Neuronal stem cell (in vitro differentiated cells): ENCODE data around the gene UBA1.
A peak's percentile ranks its signal among the peaks of the same experiment; 100 is the strongest.

Source experiments
- DNase-seq: peaks from one replicate; pipeline ENCODE4 v3.0.0-alpha.2; 2013; ENCODE audit warnings: low spot score
- H2AFZ ChIP-seq: one replicate; pipeline ENCODE4 v1.6.1; 2013; ENCODE audit warnings: mild to moderate bottlenecking, low read length, inconsistent platforms
- H2AK5ac ChIP-seq: 2 replicates; pipeline ENCODE4 v1.6.1; 2013; ENCODE audit warnings: low read depth, mild to moderate bottlenecking, inconsistent platforms, low read length, moderate library complexity, mixed read lengths
- H2BK120ac ChIP-seq: 2 replicates; pipeline ENCODE4 v1.6.1; 2013; ENCODE audit warnings: low read depth, mild to moderate bottlenecking, inconsistent platforms, low read length, moderate library complexity, mixed read lengths
- H2BK12ac ChIP-seq: one replicate; pipeline ENCODE4 v1.6.1; 2013; ENCODE audit warnings: low read length, inconsistent platforms
- H2BK15ac ChIP-seq: 2 replicates; pipeline ENCODE4 v1.6.1; 2013; ENCODE audit warnings: mild to moderate bottlenecking, low read length, inconsistent platforms, mixed read lengths
- H2BK5ac ChIP-seq: one replicate; pipeline ENCODE4 v1.6.1; 2013; ENCODE audit warnings: inconsistent platforms, mild to moderate bottlenecking, low read length, moderate library complexity
- H3K14ac ChIP-seq: one replicate; pipeline ENCODE4 v1.6.1; 2013; ENCODE audit warnings: low read length, inconsistent platforms
- H3K18ac ChIP-seq: 2 replicates; pipeline ENCODE4 v1.6.1; 2013; ENCODE audit warnings: low read length, inconsistent platforms
- H3K23ac ChIP-seq: 2 replicates; pipeline ENCODE4 v1.6.1; 2013; ENCODE audit warnings: low read depth, mild to moderate bottlenecking, mixed read lengths, low read length, inconsistent platforms; ENCODE audit not compliant: poor library complexity
- H3K27ac ChIP-seq: replicated peaks from 3 replicates; pipeline ENCODE4 v1.5.1; 2013; ENCODE audit warnings: low read length, inconsistent platforms
- H3K27me3 ChIP-seq, 3 experiments: 2 replicates each; pipeline ENCODE4 v1.6.1; 2013; ENCODE audit warnings: low read length in 3 of 3, mild to moderate bottlenecking in 2 of 3, inconsistent platforms in 1 of 3, low read depth in 1 of 3, mixed read lengths in 1 of 3, moderate library complexity in 1 of 3; ENCODE audit not compliant: control insufficient read depth in 3 of 3, insufficient read depth in 3 of 3
- H3K36me3 ChIP-seq, 2 donors: replicated peaks in 1 of 2; 2 replicates each; pipeline ENCODE4 v1.6.1; 2013; ENCODE audit warnings: low read length in 2 of 2; ENCODE audit not compliant: control insufficient read depth in 2 of 2, insufficient read depth in 2 of 2
- H3K4ac ChIP-seq: 2 replicates; pipeline ENCODE4 v1.6.1; 2013; ENCODE audit warnings: inconsistent platforms, mild to moderate bottlenecking, low read length, moderate library complexity
- H3K4me1 ChIP-seq, 2 donors: 1 replicate in 1 of 2; 2 replicates in 1 of 2; pipeline ENCODE4 v1.6.1; 2013; ENCODE audit warnings: low read length in 2 of 2, low read depth in 1 of 2; ENCODE audit not compliant: control insufficient read depth in 2 of 2, insufficient read depth in 1 of 2
- H3K4me2 ChIP-seq: one replicate; pipeline ENCODE4 v1.6.1; 2013; ENCODE audit warnings: mild to moderate bottlenecking, low read length, inconsistent platforms; ENCODE audit not compliant: insufficient read depth, poor library complexity, severe bottlenecking
- H3K4me3 ChIP-seq, 2 donors: 2 replicates each; pipeline ENCODE4 v1.5.1; 2013; ENCODE audit warnings: low read length in 2 of 2, mild to moderate bottlenecking in 2 of 2, inconsistent platforms in 1 of 2, moderate library complexity in 1 of 2
- H3K79me1 ChIP-seq: one replicate; pipeline ENCODE4 v1.6.1; 2013; ENCODE audit warnings: low read depth, mild to moderate bottlenecking, inconsistent platforms, low read length, moderate library complexity
- H3K9ac ChIP-seq: one replicate; pipeline ENCODE4 v1.6.1; 2013; ENCODE audit warnings: mild to moderate bottlenecking, low read depth, low read length, inconsistent platforms; ENCODE audit not compliant: poor library complexity
- H3K9me3 ChIP-seq, 2 donors: replicated peaks in 1 of 2; 2 replicates each; pipeline versions ENCODE3 to v1.6.1; 2013; ENCODE audit warnings: low read length in 2 of 2, mild to moderate bottlenecking in 2 of 2, inconsistent platforms in 1 of 2, low read depth in 1 of 2, mixed read lengths in 1 of 2, moderate library complexity in 1 of 2; ENCODE audit not compliant: control insufficient read depth in 2 of 2, insufficient read depth in 1 of 2
- H4K8ac ChIP-seq: one replicate; pipeline ENCODE4 v1.6.1; 2013; ENCODE audit warnings: low read depth, mild to moderate bottlenecking, inconsistent platforms, low read length, moderate library complexity
- H4K91ac ChIP-seq: one replicate; pipeline ENCODE4 v1.6.1; 2013; ENCODE audit warnings: low read length, low read depth, mild to moderate bottlenecking, inconsistent platforms; ENCODE audit not compliant: poor library complexity
- WGBS, 2 donors: extraction: QIAGEN DNeasy Blood & Tissue Kit; methylation state at CpG; one replicate each; pipeline ENCODE4 v1.1.7; 2013; ENCODE audit warnings: missing lambda C conversion rate in 2 of 2, mixed read lengths in 1 of 2; ENCODE audit not compliant: insufficient read length in 2 of 2, insufficient replicate concordance in 1 of 2; ENCODE audit errors: extremely low coverage in 2 of 2; 5-methylcytosine and 5-hydroxymethylcytosine counted together

UBA1 gene

GRCh38 chrX:47190445-47191269 lies 3.0 kb upstream of the UBA1 start:
- H4K91ac ChIP-seq, result no peak overlapping the region
- H3K36me3 ChIP-seq, result peaks cover 2 to 29% of the 10 kb centered on the region in 2 donors
- no peak overlapping the region for H3K9ac ChIP-seq
- H2BK12ac ChIP-seq, result no peak overlapping the region
- peak overlapping the region; percentile 31 for H3K27ac ChIP-seq
- H3K14ac ChIP-seq, result no peak overlapping the region
- H3K4me2 ChIP-seq, result peak overlapping the region; percentile 91
- H2AK5ac ChIP-seq, result no peak overlapping the region
- no peak overlapping the region for H4K8ac ChIP-seq
- H2BK120ac ChIP-seq, result no peak overlapping the region
- no CpG with 5 or more reads among the region's 40 CpGs for WGBS, 2 donors
- no peak overlapping the region for H2BK5ac ChIP-seq
- peaks cover 0 to 15% (median 0%) of the 10 kb centered on the region in 3 experiments for H3K27me3 ChIP-seq
- no peaks in the 10 kb centered on the region for H3K9me3 ChIP-seq
- H3K4ac ChIP-seq, result no peak overlapping the region
- peak overlapping the region; percentile 80 for H3K18ac ChIP-seq
- peaks cover 9 to 12% of the 10 kb centered on the region in 2 donors for H3K4me1 ChIP-seq
- peak overlapping the region; percentile 57 to 80 for H3K4me3 ChIP-seq
- peak; percentile 78 for DNase-seq
- H2AFZ ChIP-seq, result peak overlapping the region; percentile 86
- peaks cover 2% of the 10 kb centered on the region for H3K79me1 ChIP-seq
- no peak overlapping the region for H2BK15ac ChIP-seq
- no peak overlapping the region for H3K23ac ChIP-seq

GRCh38 chrX:47191331-47191730 lies 2.3 kb upstream of the UBA1 start:
- no peak overlapping the region for H3K18ac ChIP-seq
- no peak overlapping the region for H2BK15ac ChIP-seq
- no CpG with 5 or more reads among the region's 26 CpGs for WGBS, 2 donors
- no peak overlapping the region for H3K14ac ChIP-seq
- peaks cover 2% of the 10 kb centered on the region for H3K79me1 ChIP-seq
- no peak overlapping the region for H4K8ac ChIP-seq
- no peak overlapping the region for H3K9ac ChIP-seq
- H3K27ac ChIP-seq, result no peak overlapping the region
- no peak overlapping the region for H2BK120ac ChIP-seq
- H2BK12ac ChIP-seq, result no peak overlapping the region
- H3K23ac ChIP-seq, result no peak overlapping the region
- peaks cover 0 to 29% of the 10 kb centered on the region in 2 donors for H3K36me3 ChIP-seq
- peak overlapping the region; percentile 86 for H2AFZ ChIP-seq
- H3K4ac ChIP-seq, result no peak overlapping the region
- DNase-seq, result no peak
- peaks cover 16 to 18% of the 10 kb centered on the region in 2 donors for H3K4me1 ChIP-seq
- H2AK5ac ChIP-seq, result no peak overlapping the region
- H3K27me3 ChIP-seq, result peaks cover 0 to 10% (median 0%) of the 10 kb centered on the region in 3 experiments
- peak overlapping the region; percentile 57 to 80 for H3K4me3 ChIP-seq
- H2BK5ac ChIP-seq, result no peak overlapping the region
- H4K91ac ChIP-seq, result no peak overlapping the region
- no peaks in the 10 kb centered on the region for H3K9me3 ChIP-seq
- peak overlapping the region; percentile 91 for H3K4me2 ChIP-seq

GRCh38 chrX:47191806-47192401 lies 1.7 kb upstream of the UBA1 start:
- Histone ChIP-seq H3K14ac (no peak overlapping the region), H2AFZ (peak overlapping the region; percentile 86), H3K27ac (no peak overlapping the region), H3K36me3 (peaks cover 0 to 29% of the 10 kb centered on the region in 2 donors), H3K18ac (no peak overlapping the region), H3K4me3 (peak overlapping the region; percentile 57 to 80), H3K4me1 (peaks cover 19 to 21% of the 10 kb centered on the region in 2 donors), H3K4me2 (peak overlapping the region; percentile 91), H2BK5ac (no peak overlapping the region), H2BK120ac (no peak overlapping the region), H3K9ac (no peak overlapping the region), H4K8ac (no peak overlapping the region), H2BK15ac (no peak overlapping the region), H4K91ac (no peak overlapping the region), H3K9me3 (no peaks in the 10 kb centered on the region), H3K27me3 (peaks cover 0 to 5% (median 0%) of the 10 kb centered on the region in 3 experiments), H2BK12ac (no peak overlapping the region), H2AK5ac (no peak overlapping the region), H3K79me1 (peaks cover 2% of the 10 kb centered on the region), H3K4ac (no peak overlapping the region), H3K23ac (no peak overlapping the region)
- WGBS, 2 donors, result no CpG with 5 or more reads among the region's 16 CpGs
- no peak for DNase-seq

GRCh38 chrX:47194194-47194787 lies 662 bp downstream of the UBA1 start:
- H3K14ac ChIP-seq, result no peak overlapping the region
- H2BK15ac ChIP-seq, result no peak overlapping the region
- no peak overlapping the region for H3K4ac ChIP-seq
- H3K4me2 ChIP-seq, result peak overlapping the region; percentile 69
- H3K36me3 ChIP-seq, result peaks cover 10 to 46% of the 10 kb centered on the region in 2 donors
- H2AK5ac ChIP-seq, result no peak overlapping the region
- peak overlapping the region; percentile 91 for H2AFZ ChIP-seq
- H2BK5ac ChIP-seq, result peak overlapping the region; percentile 93
- peak overlapping the region; percentile 96 to 97 for H3K4me3 ChIP-seq
- H3K4me1 ChIP-seq, result peaks cover 21 to 30% of the 10 kb centered on the region in 2 donors
- H3K18ac ChIP-seq, result peak overlapping the region; percentile 92
- peak overlapping the region; percentile 88 for H3K9ac ChIP-seq
- no peak overlapping the region for H2BK120ac ChIP-seq
- H2BK12ac ChIP-seq, result no peak overlapping the region
- peak overlapping the region; percentile 96 for H3K23ac ChIP-seq
- H3K27me3 ChIP-seq, result no peaks in the 10 kb centered on the region
- no peak overlapping the region for H4K8ac ChIP-seq
- WGBS, 2 donors, result no CpG with 5 or more reads among the region's 14 CpGs
- no peak overlapping the region for H4K91ac ChIP-seq
- no peaks in the 10 kb centered on the region for H3K9me3 ChIP-seq
- DNase-seq, result no peak
- H3K79me1 ChIP-seq, result peaks cover 2% of the 10 kb centered on the region
- H3K27ac ChIP-seq, result no peak overlapping the region
